GM12878 (cell line): ENCODE results near the gene SOX18. TPM values are rescaled to one million over a fixed set of nuclear protein-coding genes. Genes with fewer than 3 reads are reported as not detected.

Experiments
- ATAC-seq: fragments of 200-7000 bp; cut with Tn5 transposase; 3 replicates; pipeline ENCODE4 v1.9.1; 2020; ENCODE audit warnings: mild to moderate bottlenecking, moderate library complexity
- BruUV-seq: library from RNA; stranded (reverse); fragments of 400-500 nt; replicated peaks from 2 replicates; lab custom pipeline; 2021; lab: Mats Ljungman, UMichigan
- CTCF ChIA-PET: fragments of 300-600 bp; sonication (Branson Sonifier 250); formaldehyde crosslinking; extraction: SDS; loops from one replicate; lab custom pipeline; 2021; ENCODE audit warnings: inconsistent platforms; lab: Yijun Ruan, JAX
- POLR2A ChIA-PET: fragments of 350-600 bp; formaldehyde crosslinking; extraction: SDS; loops from one replicate; lab custom pipeline; 2021; ENCODE audit warnings: inconsistent platforms; lab: Charles Lee
- RAD21 ChIA-PET: fragments of 300-600 bp; sonication (Branson Sonifier 250); formaldehyde crosslinking; loops from one replicate; lab custom pipeline; 2023; ENCODE audit warnings: antibody characterized with exemption; ENCODE audit not compliant: unreplicated experiment; lab: Charles Lee
- SMC1A ChIA-PET: fragments of 300-600 bp; sonication (Branson Sonifier 250); formaldehyde crosslinking; loops from one replicate; lab custom pipeline; 2023; ENCODE audit not compliant: unreplicated experiment, uncharacterized antibody; lab: Charles Lee
- DNase-seq: peaks from one replicate; pipeline ENCODE4 v3.0.0-alpha.2; 2011; ENCODE audit warnings: low read depth, low spot score
- FAIRE-seq: peaks from 3 replicates; lab custom pipeline; 2011; peaks lifted over from hg19 to GRCh38; lab: Jason Lieb, UNC
- H2AFZ ChIP-seq: 2 replicates; pipeline ENCODE4 v1.6.0; 2011; ENCODE audit warnings: low read depth, low read length, control low read depth; ENCODE audit not compliant: control insufficient read depth
- H3K27ac ChIP-seq: 2 replicates; pipeline ENCODE4 v1.5.1; 2011; ENCODE audit warnings: control low read depth; ENCODE audit not compliant: control insufficient read depth, insufficient read depth
- H3K27me3 ChIP-seq, 2 experiments: replicated peaks in 1 of 2; 2 replicates each; pipeline versions ENCODE4 v1.6.0 to v1.6.1; 2011; ENCODE audit warnings: low read length in 1 of 2; ENCODE audit not compliant: control insufficient read depth in 2 of 2, insufficient read depth in 2 of 2
- H3K36me3 ChIP-seq, 2 experiments: 2 replicates each; pipeline ENCODE4 v1.5.1; 2011; ENCODE audit warnings: low read length in 1 of 2; ENCODE audit not compliant: control insufficient read depth in 2 of 2, insufficient read depth in 2 of 2
- H3K4me1 ChIP-seq: 2 replicates; pipeline ENCODE4 v1.6.1; 2011; ENCODE audit warnings: mild to moderate bottlenecking, low read length, moderate library complexity, mixed read lengths; ENCODE audit not compliant: control insufficient read depth, insufficient read depth
- H3K4me2 ChIP-seq: 2 replicates; pipeline ENCODE4 v1.6.0; 2011; ENCODE audit warnings: control low read depth; ENCODE audit not compliant: control insufficient read depth, insufficient read depth
- H3K4me3 ChIP-seq: fragments of 200-600 bp; sonication (generic); 2 replicates; pipeline ENCODE4 v1.5.1; 2016
- H3K79me2 ChIP-seq: 2 replicates; pipeline ENCODE4 v1.6.0; 2011; ENCODE audit warnings: low read length; ENCODE audit not compliant: control insufficient read depth, insufficient read depth
- H3K9ac ChIP-seq: 2 replicates; pipeline ENCODE4 v1.8.0; 2011; ENCODE audit warnings: low read length, control low read depth, mixed read lengths; ENCODE audit not compliant: control insufficient read depth, insufficient read depth
- H3K9me3 ChIP-seq: replicated peaks from 3 replicates; pipeline ENCODE4 v1.5.1; 2011; ENCODE audit warnings: mild to moderate bottlenecking, low read length; ENCODE audit not compliant: control insufficient read depth, insufficient read depth
- H4K20me1 ChIP-seq: 2 replicates; pipeline ENCODE4 v1.6.0; 2011; ENCODE audit not compliant: control insufficient read depth, insufficient read depth
- E4F1 ChIP-seq: fragments of 450-650 bp; IDR thresholded peaks from 2 replicates; pipeline ENCODE4 v1.6.1; 2018; ENCODE audit warnings: borderline replicate concordance, mild to moderate bottlenecking; ENCODE audit not compliant: partially characterized antibody
- ETV6 ChIP-seq, 2 experiments: fragments of 450-650 bp in 1 of 2; IDR thresholded peaks in 1 of 2; conservative IDR thresholded peaks in 1 of 2; 2 replicates each; pipeline ENCODE4 v1.6.1; 2014; ENCODE audit warnings: antibody characterized with exemption in 1 of 2, borderline replicate concordance in 1 of 2, low read depth in 1 of 2, mild to moderate bottlenecking in 1 of 2, moderate library complexity in 1 of 2
- POLR2A ChIP-seq: IDR thresholded peaks from 2 replicates; pipeline ENCODE4 v1.6.1; 2011; ENCODE audit warnings: low read depth, mild to moderate bottlenecking, low read length
- SMAD1 ChIP-seq: fragments of 450-650 bp; IDR thresholded peaks from 2 replicates; pipeline ENCODE4 v1.6.1; 2018; ENCODE audit warnings: mild to moderate bottlenecking, low read depth; ENCODE audit not compliant: partially characterized antibody
- WGBS: methylation state at CpG from one replicate; pipeline ENCODE4 v1.1.6; 2016; ENCODE audit warnings: low lambda C conversion rate; ENCODE audit not compliant: insufficient replicate concordance, insufficient coverage; ENCODE audit errors: missing lambda C conversion rate; 5-methylcytosine and 5-hydroxymethylcytosine counted together
- in situ Hi-C: fragments of 300-500 bp; cut with MboI; formaldehyde crosslinking; loops from 9 replicates; pipeline ENCODE4 v1.14.3; 2018; ENCODE audit warnings: mixed read lengths
- intact Hi-C: fragments of 100-400 bp; cut with micrococcal nuclease; formaldehyde crosslinking; loops from one replicate; pipeline ENCODE4 v1.14.2; 2022; ENCODE audit not compliant: unreplicated experiment
- polyA plus RNA-seq, 11 experiments: library from polyadenylated mRNA; depleted of rRNA in 4 of 11; unstranded in 6 of 11; stranded (reverse) in 5 of 11; fragments of >200 nt; fragmentation: Nextera tagmentation in 4 of 11; fragmentation: Illumina TruSeq in 1 of 11; extraction: Ambion mirVana in 4 of 11; extraction: Trizol in 1 of 11; gene quantifications; 1 replicate in 1 of 11; 2 replicates in 10 of 11; pipeline versions ENCODE4 v1.2.1 to v1.2.3, GENCODE V29; 2011 to 2016; ENCODE audit warnings: inconsistent platforms in 2 of 11, missing spikeins in 2 of 11, low read depth in 1 of 11
- total RNA-seq, 4 experiments: library from RNA; depleted of rRNA in 3 of 4; stranded (reverse); fragments of >200 nt in 3 of 4; fragmentation: Illumina TruSeq in 1 of 4; extraction: Trizol in 1 of 4; gene quantifications; 2 replicates each; pipeline versions ENCODE4 v1.2.1 to v1.2.3, GENCODE V29; 2013 to 2021

The SOX18 gene
- total and polyA plus RNA-seq, 10 of the 15 experiments (the other 5 are each of a cell fraction or from before 2014, with no cell fraction given) = 0.05 to 5.6 (median 0.28) TPM; not detected in 3

- H3K9me3 ChIP-seq = no peaks in the 10 kb centered on the region
- ChIA-PET RAD21 (no interaction called here), SMC1A (interaction anchor here (1.6 kb wide), 1 partner anchor 11 kb away, joined by 3 read pairs; the partner anchor contains the start of gene C20orf204), POLR2A (no interaction called here), CTCF (interaction anchor here (1.1 kb wide), 1 partner anchor 11 kb away, joined by 3 read pairs; no protein-coding TSS in a partner anchor)
- no peak overlapping the region for H3K9ac ChIP-seq
- TF ChIP-seq SMAD1 (no peak), POLR2A (0 out of 2 replicates have a peak, but pooled peaks have one; percentile 29), E4F1 (no peak), ETV6 (conservative IDR thresholded peaks at IDR 0.05 in 1 of 2, IDR thresholded peaks at IDR 0.05 in 1 of 2; ENCODE audit: borderline replicate concordance in 1 of 2, low read depth in 1 of 2) (no peak)
- 0 out of 2 replicates have a peak overlapping the region, but pooled peaks have one; percentile 9 for H3K4me2 ChIP-seq
- H2AFZ ChIP-seq = no peak overlapping the region
- BruUV-seq = no TSS peak
- H3K36me3 ChIP-seq = no peaks in the 10 kb centered on the region
- FAIRE-seq (no peak), DNase-seq (no peak), ATAC-seq (peak; percentile 7)
- peaks cover 4 to 14% of the 10 kb centered on the region in 2 experiments; a peak in 3 of 4 replicates for H3K27me3 ChIP-seq
- intact Hi-C loops (no loop called here), in situ Hi-C loops (no loop called here)
- no peak overlapping the region for H3K4me3 ChIP-seq
- H3K79me2 ChIP-seq = no peaks in the 10 kb centered on the region
- H3K27ac ChIP-seq = no peak overlapping the region
- no peaks in the 10 kb centered on the region for H3K4me1 ChIP-seq
- no peaks in the 10 kb centered on the region for H4K20me1 ChIP-seq
- 65% methylated on average over 49 of the region's 49 CpGs for WGBS
Measured at GRCh38 chr20:64047968-64048401, 1.5 kb downstream of the SOX18 start.
